Measurements from ENCODE around the gene PAX7.

- TF ChIP-seq CTCF (IDR thresholded peaks at IDR 0.05; ENCODE audit: borderline replicate concordance, extremely low read depth, low read length, poor library complexity, severe bottlenecking): no peak
- no peak for TF ChIP-seq EZH2 (IDR thresholded peaks at IDR 0.05; ENCODE audit: borderline replicate concordance, low read depth, low read length, severe bottlenecking)
These were observed 761 bp upstream of the PAX7 start for GRCh38 chr1:18629659-18630510.
